ENCODE measurements around the gene SERTM1. TPM values are rescaled to one million over a fixed set of nuclear protein-coding genes. Genes with fewer than 3 reads are reported as not detected.

SERTM1 gene
- total RNA-seq, 1 donor from 2014 or later, result 3.1 TPM

DNA sequence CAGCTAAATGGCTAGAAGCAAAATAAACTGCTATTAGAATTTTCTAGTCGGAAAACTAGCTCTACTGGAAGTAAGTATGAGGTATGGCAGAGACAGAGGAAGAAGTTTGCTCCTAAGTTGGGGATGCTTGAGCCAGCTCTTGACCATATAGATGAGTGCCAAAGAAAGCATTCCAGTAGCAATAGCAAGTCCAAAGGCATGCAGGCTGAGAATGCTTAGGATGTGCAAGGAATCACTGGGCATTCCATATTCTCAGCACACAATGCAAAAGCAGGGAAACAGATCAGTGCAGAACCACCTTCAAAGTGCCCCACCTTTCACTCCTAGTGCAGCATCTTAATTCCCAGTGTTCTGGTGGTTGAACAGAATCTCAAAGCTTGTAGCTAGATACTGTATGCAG, 32.9 kb downstream of the SERTM1 start:
- intact Hi-C loops (cut with micrococcal nuclease), result no loop called here
- no peak for ATAC-seq
- no peak for DNase-seq

DNA sequence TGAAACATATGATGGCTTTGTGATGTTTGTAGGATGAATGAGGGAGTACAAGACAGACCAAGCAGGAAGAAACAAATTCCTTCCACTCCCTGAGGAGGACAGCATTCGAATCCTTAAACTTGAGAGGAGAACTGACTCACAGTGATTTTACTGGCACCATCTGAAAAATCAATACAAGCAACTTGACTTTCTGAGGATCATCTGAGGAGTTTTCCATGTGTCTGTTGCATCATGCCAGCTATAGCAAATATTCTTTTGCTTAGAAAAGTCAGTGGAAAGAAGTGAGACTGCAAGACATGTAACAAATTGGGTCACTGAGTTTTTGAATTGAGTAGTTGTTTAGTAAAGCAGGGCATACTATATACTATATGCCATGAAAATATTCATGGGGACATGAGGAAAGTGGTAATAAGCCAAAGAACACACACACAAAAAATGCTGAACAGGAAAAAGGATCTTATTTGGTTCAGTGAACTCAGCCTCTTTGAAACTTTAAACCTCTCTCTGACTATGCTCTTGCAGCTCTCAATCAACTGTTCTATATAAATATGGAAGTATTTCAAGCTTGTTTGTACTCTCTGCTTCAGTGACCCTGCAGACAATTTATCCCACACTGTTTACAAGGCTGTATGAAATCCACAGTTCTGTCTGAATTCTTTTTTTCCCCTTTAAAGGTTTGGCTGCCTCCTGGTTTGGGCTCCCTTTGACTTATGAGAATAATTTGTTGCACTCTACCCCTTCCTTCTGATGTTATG, 35.5 kb downstream of the SERTM1 start:
- DNase-seq (no peak), ATAC-seq (no peak)
- intact Hi-C loops (cut with micrococcal nuclease), result no loop called here

DNA sequence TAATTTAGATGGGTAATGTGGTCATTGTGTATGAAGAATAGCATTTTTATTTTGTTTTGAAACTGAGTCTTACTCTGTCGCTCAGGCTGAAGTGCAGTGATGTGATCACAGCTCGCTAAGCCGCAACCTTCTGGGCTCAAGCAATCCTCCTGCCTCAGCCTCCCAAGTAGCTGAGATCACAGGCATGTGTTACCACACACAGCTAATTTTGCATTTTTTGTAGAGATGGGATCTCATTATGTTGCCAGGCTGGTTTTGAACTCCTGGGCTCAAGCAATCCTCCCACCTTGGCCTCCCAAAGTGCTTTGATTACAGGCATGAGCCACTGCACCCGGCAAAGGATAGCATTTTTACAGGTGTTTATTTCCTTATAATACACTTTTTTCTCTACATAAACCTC, 36.6 kb downstream of the SERTM1 start:
- intact Hi-C loops (cut with micrococcal nuclease), result no loop called here
- ATAC-seq, result no peak
- no peak for DNase-seq

DNA sequence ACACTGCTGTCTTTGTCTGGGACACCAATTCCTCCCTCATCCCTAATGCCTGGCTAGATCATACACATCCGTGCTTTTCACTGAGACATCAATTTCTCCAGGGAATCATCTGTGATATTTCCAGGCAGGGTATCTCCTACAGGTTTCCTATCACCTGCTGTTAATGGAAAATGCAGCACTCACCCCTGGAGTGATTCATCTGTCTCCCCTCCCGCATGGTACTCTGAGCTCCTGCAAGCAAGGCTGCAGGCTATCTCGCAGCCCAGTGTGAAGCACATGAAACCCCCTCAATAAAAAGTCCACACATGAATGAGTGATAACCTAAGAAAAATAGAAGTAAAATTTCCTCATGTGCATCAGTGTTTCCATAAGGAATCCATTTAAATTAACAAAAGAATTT, 38.5 kb downstream of the SERTM1 start:
- intact Hi-C loops (cut with micrococcal nuclease), result no loop called here
- ATAC-seq (no peak), DNase-seq (no peak)

DNA sequence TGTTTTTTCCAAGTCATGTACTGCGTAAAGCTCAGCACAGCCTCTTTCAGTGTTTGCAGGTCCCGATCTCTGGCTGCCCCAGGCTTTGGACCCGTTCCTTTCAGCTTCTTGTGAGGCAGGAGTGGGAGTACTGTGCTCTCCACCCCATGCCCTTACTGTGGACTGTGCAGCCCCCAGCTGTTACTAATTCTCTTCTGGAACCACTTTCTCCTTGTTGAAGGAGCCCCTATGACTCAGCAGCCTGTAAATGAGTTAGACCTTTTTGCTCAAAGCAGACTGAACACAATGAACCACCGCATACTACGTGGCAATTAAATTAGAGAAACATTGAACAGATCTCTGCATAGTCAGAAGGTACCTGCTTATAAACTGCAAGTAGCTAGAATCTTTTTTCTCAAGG, 39.0 kb downstream of the SERTM1 start:
- DNase-seq, result no peak
- intact Hi-C loops (cut with micrococcal nuclease), result no loop called here
- no peak for ATAC-seq

DNA sequence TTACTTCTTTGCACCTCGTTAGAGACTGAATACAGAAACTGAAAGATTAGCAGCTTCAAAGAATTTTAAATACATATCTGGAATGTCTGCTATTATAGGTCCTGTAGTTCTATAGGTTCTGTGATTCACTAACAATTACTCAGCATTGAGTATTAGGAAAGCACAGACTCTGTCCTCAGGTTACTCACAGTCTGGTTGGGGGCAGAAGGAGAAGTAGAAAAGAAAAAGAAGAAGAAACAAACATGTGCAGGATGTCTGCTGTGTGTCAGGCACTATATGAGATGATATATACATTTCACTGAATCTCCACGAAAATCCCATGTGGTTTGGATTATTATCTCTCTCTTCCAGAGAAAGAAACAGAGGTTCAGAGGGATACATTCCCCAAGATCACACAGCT, 40.1 kb downstream of the SERTM1 start:
- DNase-seq, result no peak
- intact Hi-C loops (cut with micrococcal nuclease), result no loop called here
- ATAC-seq, result no peak

DNA sequence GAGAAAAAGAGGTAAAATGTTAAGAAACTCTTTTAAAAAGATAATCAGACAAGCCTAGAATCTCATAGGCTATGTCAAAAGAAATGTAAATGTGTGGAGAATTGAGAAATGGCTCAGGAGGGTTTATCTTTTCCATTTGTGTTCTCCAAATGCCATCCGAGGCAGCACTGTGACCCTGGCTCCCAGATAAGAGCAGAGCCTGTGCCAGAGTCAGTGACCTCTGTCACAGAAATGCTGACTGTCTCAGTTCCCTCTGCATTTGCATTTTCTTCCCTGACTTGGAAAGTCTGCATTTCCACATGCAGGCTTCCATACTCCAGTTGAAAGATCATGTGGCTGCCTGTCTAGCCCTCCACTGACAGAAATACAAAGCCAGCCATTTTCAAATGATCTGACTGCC, 42.0 kb downstream of the SERTM1 start:
- DNase-seq (no peak), ATAC-seq (no peak)
- intact Hi-C loops (cut with micrococcal nuclease), result no loop called here

DNA sequence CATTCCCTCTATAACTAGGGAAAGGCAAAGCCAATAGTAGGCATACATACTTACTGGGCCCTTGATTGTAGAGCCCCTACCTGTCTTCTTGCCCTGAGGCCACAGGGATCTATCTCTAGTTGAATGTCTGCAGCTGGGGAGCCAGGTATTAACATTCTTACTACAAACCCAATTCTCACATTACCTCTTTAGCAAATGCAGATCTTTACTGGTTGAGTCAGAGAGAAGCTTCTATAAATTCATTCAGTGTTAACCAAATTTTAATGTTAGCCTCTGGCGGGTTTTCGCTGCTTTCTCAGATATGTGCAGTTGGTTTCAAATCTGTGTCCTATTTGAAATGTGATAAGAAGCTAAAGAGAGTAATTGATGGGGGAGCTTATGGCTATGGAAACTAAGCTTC, 43.2 kb downstream of the SERTM1 start:
- ATAC-seq, result no peak
- intact Hi-C loops (cut with micrococcal nuclease), result no loop called here

DNA sequence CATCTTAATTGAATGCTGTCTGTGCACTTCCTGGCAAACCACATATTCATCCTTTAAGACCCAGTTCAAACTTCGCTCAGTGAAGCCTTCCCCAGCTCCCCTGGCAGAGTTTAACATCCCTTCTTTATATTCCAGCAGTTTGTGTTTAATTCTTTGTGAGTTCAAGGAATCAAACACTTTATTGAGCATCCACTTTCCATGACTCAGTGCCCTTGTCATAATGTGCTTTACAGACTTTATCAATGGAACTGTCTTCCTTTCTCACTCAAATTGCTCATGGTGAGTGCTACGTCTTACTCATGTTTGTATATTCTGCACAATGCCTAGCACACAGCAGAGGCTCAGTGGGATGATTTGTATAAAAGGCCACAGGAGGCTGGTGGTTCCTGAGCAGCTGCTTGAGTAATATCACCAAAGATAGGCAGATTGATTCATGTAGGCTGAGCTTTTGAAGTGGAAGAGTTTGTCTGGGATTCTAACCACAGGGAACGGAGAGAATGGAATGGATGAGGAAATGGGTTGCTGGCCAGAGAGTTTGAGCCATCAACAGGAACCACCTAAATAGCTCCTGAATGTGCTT, 44.2 kb downstream of the SERTM1 start:
- no peak for DNase-seq
- ATAC-seq, result no peak
- intact Hi-C loops (cut with micrococcal nuclease), result no loop called here

More for the DNA sequence above, 43.2 kb downstream of the SERTM1 start:
- no peak for DNase-seq

DNA sequence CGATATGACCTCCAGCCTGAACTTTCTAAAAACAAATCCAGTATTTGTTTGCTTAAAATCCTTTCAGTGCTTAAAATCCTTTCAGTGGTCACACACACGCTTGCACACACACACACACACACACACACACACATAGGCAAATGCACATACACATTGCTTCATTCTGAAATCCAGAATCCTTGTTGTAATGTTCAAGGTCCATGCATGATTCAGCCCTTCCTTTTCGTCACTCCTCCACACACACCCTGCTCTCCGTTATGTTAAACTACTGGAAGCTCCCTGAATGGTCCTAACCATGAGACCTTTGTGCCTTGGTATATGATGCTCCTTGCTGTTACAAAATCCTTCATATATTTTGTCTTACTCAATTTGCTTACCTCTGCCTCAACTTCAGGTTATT, 44.9 kb downstream of the SERTM1 start:
- intact Hi-C loops (cut with micrococcal nuclease), result no loop called here
- ATAC-seq, result no peak
- DNase-seq, result no peak

DNA sequence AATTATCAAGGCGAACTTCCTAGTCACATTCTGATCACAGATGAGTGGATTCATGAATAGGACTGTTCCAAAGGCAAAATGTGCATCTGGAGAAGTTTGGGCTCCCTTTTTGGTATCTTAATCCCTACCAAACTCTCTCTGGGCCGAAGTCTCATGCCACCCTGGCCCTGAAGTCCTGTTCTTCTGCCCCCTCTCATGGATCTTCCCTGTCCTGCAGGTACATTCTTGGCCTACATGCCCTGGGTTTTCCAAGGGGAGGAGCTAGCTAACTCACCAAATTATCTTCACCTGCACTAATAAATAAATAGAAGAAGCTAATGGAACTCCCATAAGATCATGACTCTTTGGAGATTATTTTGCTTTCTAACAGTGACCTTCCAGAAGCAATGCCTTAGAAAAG, 50.3 kb downstream of the SERTM1 start:
- DNase-seq (no peak), ATAC-seq (no peak)
- intact Hi-C loops (cut with micrococcal nuclease), result no loop called here

DNA sequence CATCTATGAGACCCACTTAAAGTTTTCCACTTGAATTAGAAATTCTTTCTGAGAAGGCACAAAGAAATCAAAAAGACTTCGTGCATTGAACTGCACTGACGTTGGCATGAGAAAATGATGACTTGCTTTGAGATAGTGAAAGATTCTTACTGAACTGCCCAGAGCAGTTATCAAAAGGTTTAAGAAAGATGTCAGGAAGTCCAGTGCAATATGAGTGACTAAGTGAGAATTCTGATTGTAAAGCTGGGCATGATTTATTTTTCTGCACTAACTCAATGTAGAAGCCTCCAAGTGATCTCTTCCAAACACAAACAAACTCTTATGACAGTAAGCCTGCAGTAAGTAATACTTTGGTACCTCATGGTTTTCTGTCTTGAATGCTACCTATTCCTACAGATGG, 52.1 kb downstream of the SERTM1 start:
- ATAC-seq (no peak), DNase-seq (no peak)
- intact Hi-C loops (cut with micrococcal nuclease), result no loop called here

DNA sequence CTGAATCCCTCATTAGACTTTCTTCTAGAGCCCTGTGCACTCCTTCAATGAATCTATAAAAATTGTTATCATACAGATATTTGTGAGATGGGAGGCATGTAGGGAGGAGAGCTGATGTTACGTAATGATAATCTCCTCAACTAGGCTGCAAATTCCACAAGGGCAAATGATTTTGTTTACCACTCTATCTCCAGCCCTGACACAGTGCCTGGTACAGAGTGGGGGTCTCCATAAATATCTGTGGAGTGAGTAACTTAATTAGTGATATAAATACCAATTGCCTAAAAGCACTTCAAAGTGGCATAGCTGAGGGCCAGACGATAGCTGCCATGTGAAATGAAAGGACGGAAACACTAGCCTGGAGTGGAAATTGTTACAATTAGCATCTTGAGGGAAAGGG, 54.2 kb downstream of the SERTM1 start:
- ATAC-seq, result no peak
- intact Hi-C loops (cut with micrococcal nuclease), result no loop called here
- DNase-seq, result no peak

DNA sequence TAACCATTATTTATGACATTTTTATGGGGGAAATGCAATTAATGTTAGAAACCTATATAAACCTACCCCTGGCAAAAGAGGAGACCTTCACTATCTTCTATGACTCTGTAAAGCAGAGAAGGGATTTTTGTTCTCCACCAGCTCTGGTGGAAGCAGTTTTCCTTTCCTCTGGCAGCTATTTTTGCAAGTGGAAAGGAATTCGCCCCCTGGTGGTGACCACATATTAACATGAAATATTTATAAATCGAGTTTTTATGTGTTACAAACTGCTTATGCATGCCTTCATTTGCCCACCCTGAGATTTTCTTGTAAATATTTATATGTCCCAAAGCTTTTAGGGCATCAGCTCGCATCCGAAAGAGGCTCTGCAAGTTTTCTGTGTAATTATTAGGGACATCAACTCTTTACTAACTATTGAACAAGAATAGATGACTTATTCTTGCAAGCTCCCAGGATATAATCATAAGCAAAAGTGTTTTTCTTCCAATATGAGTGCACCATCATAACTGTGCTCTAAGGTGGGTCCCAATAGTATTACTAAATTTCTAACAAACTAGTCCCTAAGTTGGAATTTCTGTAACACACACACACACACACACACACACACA, 62.4 kb downstream of the SERTM1 start:
- intact Hi-C loops (cut with micrococcal nuclease), result loop anchor here (2.0 kb wide), 1 partner anchor 283 kb away; no protein-coding TSS in a partner anchor
- DNase-seq (no peak), ATAC-seq (no peak)

DNA sequence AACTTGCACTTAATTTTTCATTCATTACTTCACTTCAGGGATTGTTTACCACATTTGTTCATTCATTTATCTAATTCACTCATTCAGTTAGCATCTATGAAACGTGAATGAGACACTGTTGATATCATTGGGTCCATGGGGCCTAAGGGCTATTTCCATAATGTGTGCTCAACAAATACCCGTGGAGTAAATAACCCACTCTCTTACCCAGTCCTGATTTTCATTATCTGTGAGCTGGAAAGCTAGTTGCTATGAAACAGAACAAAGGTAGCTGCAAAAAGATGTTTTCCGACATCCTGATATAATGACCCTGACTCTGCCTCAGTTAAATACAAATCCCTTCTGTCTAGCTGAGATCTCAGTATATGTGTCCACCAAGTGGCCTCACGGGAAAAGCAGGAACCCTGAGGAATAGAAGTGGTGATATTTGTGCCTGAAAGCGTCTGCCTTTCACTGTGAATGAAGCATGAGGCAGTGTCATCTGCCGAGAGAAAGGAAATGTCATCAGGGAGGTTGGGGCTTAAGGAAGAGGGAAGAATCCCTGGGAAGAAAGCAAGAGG, 63.8 kb downstream of the SERTM1 start:
- DNase-seq (no peak), ATAC-seq (no peak)
- intact Hi-C loops (cut with micrococcal nuclease), result loop anchor here (2.0 kb wide), 1 partner anchor 285 kb away; no protein-coding TSS in a partner anchor

DNA sequence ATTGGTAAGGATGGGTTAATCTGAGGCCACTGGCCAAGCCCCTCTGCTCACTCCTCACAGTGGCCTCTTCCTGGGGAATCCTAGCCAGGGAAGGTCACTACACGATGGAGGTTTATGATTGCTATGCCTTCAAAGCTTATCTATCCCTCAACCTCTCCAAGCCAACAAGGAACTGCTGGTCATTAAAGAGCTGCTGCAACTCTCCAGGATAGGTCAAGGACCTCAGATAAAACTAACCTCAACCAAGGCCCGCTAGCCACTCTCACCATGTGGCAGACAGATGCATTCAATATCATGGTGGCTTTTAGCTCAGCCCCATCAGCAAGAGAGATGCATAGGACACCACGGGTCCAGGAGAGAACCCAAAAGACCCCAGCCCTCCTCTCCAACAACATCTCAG, 71.6 kb downstream of the SERTM1 start:
- DNase-seq (no peak), ATAC-seq (no peak)
- intact Hi-C loops (cut with micrococcal nuclease), result no loop called here

DNA sequence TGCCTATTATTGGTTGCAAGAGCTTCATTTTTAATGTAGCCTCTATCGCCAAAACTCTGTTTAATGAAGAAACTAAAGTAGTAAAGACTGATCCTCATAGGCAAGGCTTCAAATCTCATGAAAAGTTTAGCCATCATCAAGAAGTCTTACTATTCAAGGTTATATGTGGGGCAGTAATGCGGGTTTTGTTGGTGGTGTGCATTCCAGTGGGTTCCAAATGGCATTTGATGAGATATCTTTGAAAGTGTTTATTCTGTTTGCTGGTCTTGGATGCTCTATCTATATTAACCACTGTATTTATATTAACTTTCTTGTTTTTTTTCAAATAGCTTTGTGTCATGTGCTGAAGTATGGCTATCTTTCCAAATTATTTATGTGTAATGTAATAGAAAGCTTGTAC, 72.2 kb downstream of the SERTM1 start:
- DNase-seq (no peak), ATAC-seq (no peak)
- intact Hi-C loops (cut with micrococcal nuclease), result no loop called here

Data from left ventricle myocardium superior (tissue), 1 donor.